Transverse colon (tissue), 4 donors: ENCODE measurements around the gene LGR6. TPM values are rescaled to one million over a fixed set of nuclear protein-coding genes. Genes with fewer than 3 reads are reported as not detected.

Experiments
- DNase-seq: peaks from one replicate; pipeline ENCODE4 v3.0.0-alpha.2; 2019
- H3K27ac ChIP-seq, 4 donors: fragments of 200-600 bp; sonication (generic); 2 replicates each; pipeline ENCODE4 v1.5.1; 2016 to 2018; ENCODE audit warnings: inconsistent platforms in 4 of 4
- H3K27me3 ChIP-seq: fragments of 200-600 bp; sonication (generic); 2 replicates; pipeline ENCODE4 v1.5.1; 2017; ENCODE audit warnings: inconsistent platforms
- H3K36me3 ChIP-seq, 4 donors: fragments of 200-600 bp; sonication (generic); 2 replicates each; pipeline ENCODE4 v1.5.1; 2017 to 2019; ENCODE audit warnings: inconsistent platforms in 4 of 4
- H3K4me1 ChIP-seq, 4 donors: fragments of 200-600 bp; sonication (generic); 2 replicates each; pipeline ENCODE4 v1.5.1; 2017 to 2020; ENCODE audit warnings: inconsistent platforms in 4 of 4
- H3K4me3 ChIP-seq, 4 donors: fragments of 200-600 bp; sonication (generic); 1 replicate in 1 of 4; 2 replicates in 3 of 4; pipeline versions ENCODE4 v1.5.1 to v1.6.1; 2017 to 2019; ENCODE audit warnings: inconsistent platforms in 4 of 4
- H3K9me3 ChIP-seq, 2 donors: fragments of 200-600 bp; sonication (generic); 2 replicates each; pipeline ENCODE4 v1.5.1; 2017 to 2019; ENCODE audit warnings: inconsistent platforms in 2 of 2
- CTCF ChIP-seq, 5 experiments: fragments of 200-600 bp in 3 of 5; fragments of 450-650 bp in 2 of 5; sonication (generic) in 3 of 5; IDR thresholded peaks; 1 replicate in 2 of 5; 2 replicates in 3 of 5; pipeline ENCODE4 v1.5.1; 2016 to 2017; ENCODE audit warnings: antibody characterized with exemption in 5 of 5, inconsistent platforms in 3 of 5, mild to moderate bottlenecking in 2 of 5, moderate library complexity in 1 of 5
- EP300 ChIP-seq: sonication (generic); formaldehyde crosslinking; IDR thresholded peaks from one replicate; pipeline ENCODE4 v1.6.1; 2017; ENCODE audit warnings: antibody characterized with exemption, low read depth
- POLR2A ChIP-seq: fragments of 450-650 bp; IDR thresholded peaks from one replicate; pipeline ENCODE4 v1.6.1; 2016; ENCODE audit warnings: antibody characterized with exemption, mild to moderate bottlenecking, moderate library complexity
- POLR2AphosphoS5 ChIP-seq, 3 donors: sonication (generic); formaldehyde crosslinking; IDR thresholded peaks; one replicate each; pipeline ENCODE4 v1.6.1; 2016; ENCODE audit warnings: antibody characterized with exemption in 3 of 3
- WGBS, 2 donors: methylation state at CpG; one replicate each; pipeline ENCODE4 v1.1.5; 2018; ENCODE audit warnings: low coverage in 1 of 2; 5-methylcytosine and 5-hydroxymethylcytosine counted together
- in situ Hi-C, 4 donors: fragments of 200-750 bp; cut with MboI; loops; one replicate each; pipeline versions ENCODE4 v1.15.0 to v1.15.1; 2017; ENCODE audit warnings: low sequenced_read_pairs in 3 of 4, low pct_ligation_motif_present in 1 of 4, low pct_unique_long_range_greater_than_20kb in 1 of 4
- intact Hi-C: fragments of 100-400 bp; cut with DNase I; formaldehyde crosslinking; loops from one replicate; pipeline ENCODE4 v1.15.1; 2023; ENCODE audit warnings: low total_unique reads
- total RNA-seq, 4 donors: library from RNA; depleted of rRNA; stranded (reverse); fragments of >200 nt; gene quantifications; one replicate each; pipeline ENCODE4 v1.1.0, GENCODE V29; 2016

The LGR6 gene
- total RNA-seq, 4 donors from 2014 or later: 0.41 to 1.6 TPM; not detected in 2

- TF ChIP-seq POLR2A: no peak
- no peak for TF ChIP-seq EP300
- TF ChIP-seq CTCF (IDR thresholded peaks at IDR 0.05): no peak
- no peak for TF ChIP-seq POLR2AphosphoS5 (IDR thresholded peaks at IDR 0.05)
- Histone ChIP-seq H3K4me3 (no peak overlapping the region), H3K9me3 (no peaks in the 10 kb centered on the region), H3K27ac (no peak overlapping the region), H3K4me1 (no peaks in the 10 kb centered on the region), H3K27me3 (no peaks in the 10 kb centered on the region), H3K36me3 (no peaks in the 10 kb centered on the region)
- intact Hi-C loops (no loop called here), in situ Hi-C loops (no loop called here)
- no peak for DNase-seq
- 86 to 92% methylated on average over 1 of the region's 1 CpG for WGBS, 2 donors
Observed at GRCh38 chr1:202287196-202287595, 93.6 kb downstream of the LGR6 start.

- WGBS, 2 donors: 70 to 80% methylated on average over 2 to 3 of the region's 3 CpGs
- H3K27ac ChIP-seq: no peak overlapping the region
- intact Hi-C loops: no loop called here
- in situ Hi-C loops: no loop called here
- no peak for DNase-seq
- H3K9me3 ChIP-seq: no peaks in the 10 kb centered on the region
- no peaks in the 10 kb centered on the region for H3K27me3 ChIP-seq
- no peaks in the 10 kb centered on the region for H3K4me1 ChIP-seq
- H3K4me3 ChIP-seq: no peak overlapping the region
- H3K36me3 ChIP-seq: no peaks in the 10 kb centered on the region
- TF ChIP-seq POLR2A (no peak), CTCF (IDR thresholded peaks at IDR 0.05) (no peak), EP300 (no peak), POLR2AphosphoS5 (IDR thresholded peaks at IDR 0.05) (no peak)
Observed at GRCh38 chr1:202288177-202288576, 94.6 kb downstream of the LGR6 start.

GRCh38 chr1:202289009-202289408, 95.4 kb downstream of the LGR6 start:
- H3K36me3 ChIP-seq: no peaks in the 10 kb centered on the region
- H3K27ac ChIP-seq: no peak overlapping the region
- DNase-seq: no peak
- no peaks in the 10 kb centered on the region for H3K9me3 ChIP-seq
- H3K27me3 ChIP-seq: no peaks in the 10 kb centered on the region
- 84% methylated on average over 4 of the region's 4 CpGs; no CpG with 5 or more reads in 1 of the 2 donors for WGBS, 2 donors
- in situ Hi-C loops: no loop called here
- H3K4me1 ChIP-seq: no peaks in the 10 kb centered on the region
- intact Hi-C loops: no loop called here
- TF ChIP-seq EP300 (no peak), CTCF (IDR thresholded peaks at IDR 0.05) (no peak), POLR2AphosphoS5 (IDR thresholded peaks at IDR 0.05) (no peak), POLR2A (no peak)
- no peak overlapping the region for H3K4me3 ChIP-seq

- 66 to 69% methylated on average over 2 of the region's 2 CpGs for WGBS, 2 donors
- Histone ChIP-seq H3K9me3 (no peaks in the 10 kb centered on the region), H3K36me3 (no peaks in the 10 kb centered on the region), H3K27ac (no peak overlapping the region), H3K4me3 (no peak overlapping the region), H3K4me1 (no peaks in the 10 kb centered on the region), H3K27me3 (no peaks in the 10 kb centered on the region)
- no peak for DNase-seq
- intact Hi-C loops: no loop called here
- in situ Hi-C loops: no loop called here
- no peak for TF ChIP-seq POLR2A
- no peak for TF ChIP-seq CTCF (IDR thresholded peaks at IDR 0.05)
- TF ChIP-seq EP300: no peak
- TF ChIP-seq POLR2AphosphoS5 (IDR thresholded peaks at IDR 0.05): no peak
Observed at GRCh38 chr1:202291001-202291400, 97.4 kb downstream of the LGR6 start.
